Sigmoid colon (tissue), 4 donors: ENCODE data around the gene STPG3.
A peak's percentile ranks its signal among the peaks of the same experiment; 100 is the strongest.

Source experiments
- EP300 ChIP-seq, 4 donors: sonication (generic); formaldehyde crosslinking; IDR thresholded peaks; one replicate each; pipeline ENCODE4 v1.6.1; 2017; ENCODE audit warnings: antibody characterized with exemption in 4 of 4
- POLR2AphosphoS5 ChIP-seq, 4 donors: sonication (generic); formaldehyde crosslinking; IDR thresholded peaks; one replicate each; pipeline ENCODE4 v1.6.1; 2017; ENCODE audit warnings: antibody characterized with exemption in 4 of 4
- TF ChIP-seq, protein P1 (sequence below), 4 experiments: fragments of 450-650 bp in 3 of 4; fragments of 200-600 bp in 1 of 4; IDR thresholded peaks; one replicate each; pipeline ENCODE4 v1.5.1; 2016 to 2019; ENCODE audit warnings: antibody characterized with exemption in 4 of 4, mild to moderate bottlenecking in 3 of 4, moderate library complexity in 2 of 4

- TF ChIP-seq, protein P1, sequence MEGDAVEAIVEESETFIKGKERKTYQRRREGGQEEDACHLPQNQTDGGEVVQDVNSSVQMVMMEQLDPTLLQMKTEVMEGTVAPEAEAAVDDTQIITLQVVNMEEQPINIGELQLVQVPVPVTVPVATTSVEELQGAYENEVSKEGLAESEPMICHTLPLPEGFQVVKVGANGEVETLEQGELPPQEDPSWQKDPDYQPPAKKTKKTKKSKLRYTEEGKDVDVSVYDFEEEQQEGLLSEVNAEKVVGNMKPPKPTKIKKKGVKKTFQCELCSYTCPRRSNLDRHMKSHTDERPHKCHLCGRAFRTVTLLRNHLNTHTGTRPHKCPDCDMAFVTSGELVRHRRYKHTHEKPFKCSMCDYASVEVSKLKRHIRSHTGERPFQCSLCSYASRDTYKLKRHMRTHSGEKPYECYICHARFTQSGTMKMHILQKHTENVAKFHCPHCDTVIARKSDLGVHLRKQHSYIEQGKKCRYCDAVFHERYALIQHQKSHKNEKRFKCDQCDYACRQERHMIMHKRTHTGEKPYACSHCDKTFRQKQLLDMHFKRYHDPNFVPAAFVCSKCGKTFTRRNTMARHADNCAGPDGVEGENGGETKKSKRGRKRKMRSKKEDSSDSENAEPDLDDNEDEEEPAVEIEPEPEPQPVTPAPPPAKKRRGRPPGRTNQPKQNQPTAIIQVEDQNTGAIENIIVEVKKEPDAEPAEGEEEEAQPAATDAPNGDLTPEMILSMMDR (IDR thresholded peaks at IDR 0.05), result no peak
- TF ChIP-seq POLR2AphosphoS5 (IDR thresholded peaks at IDR 0.05) (peak; percentile 28 to 74 (median 70)), EP300 (IDR thresholded peaks at IDR 0.05) (no peak)
These were observed 51.0 kb downstream of the STPG3 start, which contains the start of gene NRARP for GRCh38 chr9:137302118-137302448.
